HL-60 (cell line): ENCODE data around the gene SRCAP.
A peak's percentile ranks its signal among the peaks of the same experiment; 100 is the strongest.

ENCODE experiments used
- DNase-seq, 2 experiments: peaks; one replicate each; pipeline ENCODE4 v3.0.0-alpha.2; 2010 to 2020; ENCODE audit warnings: low read depth in 1 of 2, low spot score in 1 of 2
- H3K27ac ChIP-seq: fragments of 250-450 bp; sonication (Bioruptor Pico); replicated peaks from 2 replicates; pipeline ENCODE4 v1.5.1; 2020; ENCODE audit warnings: mild to moderate bottlenecking, moderate library complexity
- H3K27me3 ChIP-seq: fragments of 250-450 bp; sonication (Bioruptor Pico); 2 replicates; pipeline ENCODE4 v1.5.1; 2021; ENCODE audit warnings: mild to moderate bottlenecking, moderate library complexity; ENCODE audit not compliant: insufficient read depth, poor library complexity, severe bottlenecking
- H3K4me3 ChIP-seq: replicated peaks from 2 replicates; pipeline ENCODE4 v1.5.1; 2011; ENCODE audit warnings: mild to moderate bottlenecking, control low read depth, low read length; ENCODE audit not compliant: insufficient read depth
- GABPA ChIP-seq: IDR thresholded peaks from 2 replicates; pipeline ENCODE4 v1.6.1; 2012; ENCODE audit warnings: low read depth
- POLR2AphosphoS5 ChIP-seq: IDR thresholded peaks from 2 replicates; pipeline ENCODE4 v1.6.1; 2012; ENCODE audit warnings: low read depth
- SPI1 ChIP-seq: IDR thresholded peaks from 2 replicates; pipeline ENCODE4 v1.6.1; 2012; ENCODE audit warnings: low read depth, mild to moderate bottlenecking, borderline replicate concordance
- TF ChIP-seq, protein P1 (sequence below): IDR thresholded peaks from 2 replicates; pipeline ENCODE4 v1.6.1; 2012; ENCODE audit warnings: low read depth; ENCODE audit not compliant: insufficient replicate concordance
- TF ChIP-seq, protein P2 (sequence below): IDR thresholded peaks from one replicate; pipeline ENCODE4 v1.5.1; 2011; ENCODE audit warnings: low read length, control low read depth, inconsistent platforms; ENCODE audit not compliant: insufficient read depth

Gene SRCAP

DNA sequence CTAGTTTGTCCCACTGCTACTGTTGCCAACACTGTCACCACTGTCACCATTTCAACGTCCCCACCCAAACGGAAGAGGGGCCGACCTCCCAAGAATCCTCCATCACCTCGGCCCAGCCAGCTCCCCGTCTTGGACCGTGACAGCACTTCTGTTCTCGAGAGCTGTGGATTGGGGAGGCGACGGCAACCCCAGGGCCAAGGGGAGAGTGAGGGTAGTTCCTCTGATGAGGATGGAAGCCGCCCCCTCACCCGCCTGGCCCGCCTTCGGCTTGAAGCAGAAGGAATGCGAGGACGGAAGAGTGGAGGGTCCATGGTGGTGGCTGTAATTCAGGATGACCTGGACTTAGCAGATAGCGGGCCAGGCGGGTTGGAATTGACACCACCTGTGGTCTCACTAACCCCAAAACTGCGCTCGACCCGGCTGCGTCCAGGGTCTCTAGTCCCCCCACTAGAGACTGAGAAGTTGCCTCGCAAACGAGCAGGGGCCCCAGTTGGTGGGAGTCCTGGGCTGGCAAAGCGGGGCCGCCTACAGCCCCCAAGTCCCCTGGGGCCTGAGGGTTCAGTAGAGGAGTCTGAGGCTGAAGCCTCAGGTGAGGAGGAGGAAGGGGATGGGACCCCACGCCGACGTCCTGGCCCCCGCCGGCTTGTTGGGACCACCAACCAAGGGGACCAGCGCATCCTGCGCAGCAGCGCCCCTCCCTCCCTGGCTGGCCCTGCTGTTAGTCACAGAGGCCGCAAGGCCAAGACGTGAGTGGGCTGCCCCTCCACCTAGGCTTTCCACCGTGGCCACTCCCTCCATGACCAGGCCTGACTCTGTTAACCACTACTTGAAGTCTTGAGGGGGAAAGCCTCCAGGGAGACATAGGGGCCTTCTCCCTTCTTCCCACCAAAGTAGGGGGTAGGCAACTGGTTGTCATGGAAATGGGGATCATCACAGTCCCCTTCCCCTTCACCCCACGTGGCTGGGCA is 40.3 kb downstream of the SRCAP start:
- no peak overlapping the region for H3K27ac ChIP-seq
- no peak overlapping the region for H3K4me3 ChIP-seq
- DNase-seq: no peak
- H3K27me3 ChIP-seq: no peaks in the 10 kb centered on the region
- TF ChIP-seq SPI1 (no peak), POLR2AphosphoS5 (no peak; the same call in 1 of the 2 replicates), GABPA (no peak)
- TF ChIP-seq, protein P1, sequence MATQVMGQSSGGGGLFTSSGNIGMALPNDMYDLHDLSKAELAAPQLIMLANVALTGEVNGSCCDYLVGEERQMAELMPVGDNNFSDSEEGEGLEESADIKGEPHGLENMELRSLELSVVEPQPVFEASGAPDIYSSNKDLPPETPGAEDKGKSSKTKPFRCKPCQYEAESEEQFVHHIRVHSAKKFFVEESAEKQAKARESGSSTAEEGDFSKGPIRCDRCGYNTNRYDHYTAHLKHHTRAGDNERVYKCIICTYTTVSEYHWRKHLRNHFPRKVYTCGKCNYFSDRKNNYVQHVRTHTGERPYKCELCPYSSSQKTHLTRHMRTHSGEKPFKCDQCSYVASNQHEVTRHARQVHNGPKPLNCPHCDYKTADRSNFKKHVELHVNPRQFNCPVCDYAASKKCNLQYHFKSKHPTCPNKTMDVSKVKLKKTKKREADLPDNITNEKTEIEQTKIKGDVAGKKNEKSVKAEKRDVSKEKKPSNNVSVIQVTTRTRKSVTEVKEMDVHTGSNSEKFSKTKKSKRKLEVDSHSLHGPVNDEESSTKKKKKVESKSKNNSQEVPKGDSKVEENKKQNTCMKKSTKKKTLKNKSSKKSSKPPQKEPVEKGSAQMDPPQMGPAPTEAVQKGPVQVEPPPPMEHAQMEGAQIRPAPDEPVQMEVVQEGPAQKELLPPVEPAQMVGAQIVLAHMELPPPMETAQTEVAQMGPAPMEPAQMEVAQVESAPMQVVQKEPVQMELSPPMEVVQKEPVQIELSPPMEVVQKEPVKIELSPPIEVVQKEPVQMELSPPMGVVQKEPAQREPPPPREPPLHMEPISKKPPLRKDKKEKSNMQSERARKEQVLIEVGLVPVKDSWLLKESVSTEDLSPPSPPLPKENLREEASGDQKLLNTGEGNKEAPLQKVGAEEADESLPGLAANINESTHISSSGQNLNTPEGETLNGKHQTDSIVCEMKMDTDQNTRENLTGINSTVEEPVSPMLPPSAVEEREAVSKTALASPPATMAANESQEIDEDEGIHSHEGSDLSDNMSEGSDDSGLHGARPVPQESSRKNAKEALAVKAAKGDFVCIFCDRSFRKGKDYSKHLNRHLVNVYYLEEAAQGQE: no peak
- TF ChIP-seq, protein P2, sequence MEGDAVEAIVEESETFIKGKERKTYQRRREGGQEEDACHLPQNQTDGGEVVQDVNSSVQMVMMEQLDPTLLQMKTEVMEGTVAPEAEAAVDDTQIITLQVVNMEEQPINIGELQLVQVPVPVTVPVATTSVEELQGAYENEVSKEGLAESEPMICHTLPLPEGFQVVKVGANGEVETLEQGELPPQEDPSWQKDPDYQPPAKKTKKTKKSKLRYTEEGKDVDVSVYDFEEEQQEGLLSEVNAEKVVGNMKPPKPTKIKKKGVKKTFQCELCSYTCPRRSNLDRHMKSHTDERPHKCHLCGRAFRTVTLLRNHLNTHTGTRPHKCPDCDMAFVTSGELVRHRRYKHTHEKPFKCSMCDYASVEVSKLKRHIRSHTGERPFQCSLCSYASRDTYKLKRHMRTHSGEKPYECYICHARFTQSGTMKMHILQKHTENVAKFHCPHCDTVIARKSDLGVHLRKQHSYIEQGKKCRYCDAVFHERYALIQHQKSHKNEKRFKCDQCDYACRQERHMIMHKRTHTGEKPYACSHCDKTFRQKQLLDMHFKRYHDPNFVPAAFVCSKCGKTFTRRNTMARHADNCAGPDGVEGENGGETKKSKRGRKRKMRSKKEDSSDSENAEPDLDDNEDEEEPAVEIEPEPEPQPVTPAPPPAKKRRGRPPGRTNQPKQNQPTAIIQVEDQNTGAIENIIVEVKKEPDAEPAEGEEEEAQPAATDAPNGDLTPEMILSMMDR: no peak

GRCh38 chr16:30740364-30741251 is 41.6 kb downstream of the SRCAP start:
- H3K27me3 ChIP-seq: no peaks in the 10 kb centered on the region
- H3K27ac ChIP-seq: no peak overlapping the region
- H3K4me3 ChIP-seq: no peak overlapping the region
- TF ChIP-seq POLR2AphosphoS5: peak; percentile 33; the same call in 1 of the 2 replicates
- TF ChIP-seq, protein P1: no peak
- no peak for DNase-seq

DNA sequence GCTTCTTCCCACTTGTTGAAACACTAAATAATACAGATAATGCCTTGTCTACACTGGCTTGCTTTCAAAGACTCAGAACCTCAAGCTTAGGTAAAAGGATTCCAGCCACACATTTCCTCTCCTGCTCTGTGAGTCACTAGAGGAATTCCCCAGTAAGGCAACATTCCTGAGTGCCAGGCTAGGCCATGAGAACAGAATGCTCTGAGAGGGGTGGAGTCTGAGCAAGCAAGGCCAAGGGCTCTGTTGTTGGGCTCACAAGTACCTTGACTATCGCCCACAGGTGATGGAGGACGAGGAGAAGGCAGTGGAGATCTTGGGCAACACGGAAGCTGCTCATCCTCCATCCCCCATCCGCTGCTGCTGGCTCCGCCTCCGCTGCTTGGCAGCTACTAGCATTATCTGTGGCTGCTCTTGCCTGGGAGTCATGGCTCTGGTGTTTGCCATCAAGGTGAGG is 42.5 kb downstream of the SRCAP start:
- no peak for DNase-seq
- Histone ChIP-seq H3K27ac (no peak overlapping the region), H3K27me3 (no peaks in the 10 kb centered on the region), H3K4me3 (no peak overlapping the region)
- TF ChIP-seq GABPA: no peak
- TF ChIP-seq SPI1: no peak
- no peak for TF ChIP-seq POLR2AphosphoS5
- TF ChIP-seq, protein P1: no peak
- TF ChIP-seq, protein P2: no peak
